WTC11 (cell line): Measurements from ENCODE around the gene MZF1. TPM values are rescaled to one million over a fixed set of nuclear protein-coding genes. Genes with fewer than 3 reads are reported as not detected.

ENCODE experiments used
- ELF4 ChIP-seq: sonication (generic); formaldehyde crosslinking; IDR thresholded peaks from 2 replicates; pipeline ENCODE4 v1.8.1; 2022; ENCODE audit warnings: low read depth, mild to moderate bottlenecking, moderate library complexity, missing genetic modification reagents
- ETV6 ChIP-seq: sonication (generic); formaldehyde crosslinking; IDR thresholded peaks from 2 replicates; pipeline ENCODE4 v1.8.1; 2022; ENCODE audit warnings: mild to moderate bottlenecking, missing genetic modification reagents
- FOXK1 ChIP-seq: sonication (generic); formaldehyde crosslinking; IDR thresholded peaks from 2 replicates; pipeline ENCODE4 v1.8.0; 2022; ENCODE audit warnings: mild to moderate bottlenecking, moderate library complexity, missing genetic modification reagents
- GABPB1 ChIP-seq: sonication (generic); formaldehyde crosslinking; IDR thresholded peaks from 2 replicates; pipeline ENCODE4 v1.8.1; 2023; ENCODE audit warnings: mild to moderate bottlenecking, missing genetic modification reagents
- KAT7 ChIP-seq: sonication (generic); formaldehyde crosslinking; IDR thresholded peaks from 2 replicates; pipeline ENCODE4 v1.8.1; 2023; ENCODE audit warnings: missing genetic modification reagents, mild to moderate bottlenecking, borderline replicate concordance
- OVOL2 ChIP-seq: fragments of 250-450 bp; sonication (Bioruptor Pico); IDR thresholded peaks from 2 replicates; pipeline ENCODE4 v1.9.0; 2021; ENCODE audit warnings: mild to moderate bottlenecking, borderline replicate concordance
- ZNF121 ChIP-seq: sonication (generic); formaldehyde crosslinking; IDR thresholded peaks from 2 replicates; pipeline ENCODE4 v1.8.0; 2023; ENCODE audit warnings: missing genetic modification reagents
- ZNF138 ChIP-seq: sonication (generic); formaldehyde crosslinking; conservative IDR thresholded peaks from 2 replicates; pipeline ENCODE4 v1.8.1; 2022; ENCODE audit warnings: mild to moderate bottlenecking, moderate library complexity, missing genetic modification reagents
- ZNF219 ChIP-seq: sonication (generic); formaldehyde crosslinking; IDR thresholded peaks from 2 replicates; pipeline ENCODE4 v1.8.0; 2023; ENCODE audit warnings: missing genetic modification reagents, mild to moderate bottlenecking, borderline replicate concordance
- ZNF263 ChIP-seq: sonication (generic); formaldehyde crosslinking; IDR thresholded peaks from 2 replicates; pipeline ENCODE4 v1.8.1; 2022; ENCODE audit warnings: low read depth, mild to moderate bottlenecking, moderate library complexity, missing genetic modification reagents
- total RNA-seq: library from RNA; stranded (reverse); gene quantifications from 3 replicates; pipeline ENCODE4 v1.2.3, GENCODE V29; 2021
- TF ChIP-seq, protein P1 (sequence below): sonication (generic); formaldehyde crosslinking; IDR thresholded peaks from 2 replicates; pipeline ENCODE4 v1.8.1; 2023; ENCODE audit warnings: mild to moderate bottlenecking, missing genetic modification reagents, moderate library complexity
- TF ChIP-seq, protein P2 (sequence below): fragments of 250-450 bp; sonication (Bioruptor Pico); IDR thresholded peaks from 2 replicates; pipeline ENCODE4 v2.1.2; 2022; ENCODE audit warnings: mild to moderate bottlenecking, moderate library complexity
- TF ChIP-seq, protein P3 (sequence below): fragments of 200-600 bp; IDR thresholded peaks from 2 replicates; pipeline ENCODE4 v1.8.0; 2022; ENCODE audit warnings: antibody characterized with exemption
- TF ChIP-seq, protein P4 (sequence below): fragments of 250-450 bp; sonication (Bioruptor Pico); IDR thresholded peaks from 2 replicates; pipeline ENCODE4 v1.9.0; 2021; ENCODE audit warnings: mild to moderate bottlenecking
- TF ChIP-seq, protein P5 (sequence below): sonication (generic); formaldehyde crosslinking; IDR thresholded peaks from 2 replicates; pipeline ENCODE4 v1.8.1; 2023; ENCODE audit warnings: mild to moderate bottlenecking, missing genetic modification reagents, moderate library complexity
- TF ChIP-seq, protein P6 (sequence below): sonication (generic); formaldehyde crosslinking; IDR thresholded peaks from 2 replicates; pipeline ENCODE4 v1.8.1; 2023; ENCODE audit warnings: mild to moderate bottlenecking, moderate library complexity, missing genetic modification reagents
- TF ChIP-seq, protein P7 (sequence below): sonication (generic); formaldehyde crosslinking; IDR thresholded peaks from 2 replicates; pipeline ENCODE4 v1.8.1; 2023; ENCODE audit warnings: mild to moderate bottlenecking, missing genetic modification reagents
- TF ChIP-seq, protein P8 (sequence below): sonication (generic); formaldehyde crosslinking; IDR thresholded peaks from 2 replicates; pipeline ENCODE4 v1.8.0; 2023; ENCODE audit warnings: mild to moderate bottlenecking, missing genetic modification reagents
- TF ChIP-seq, protein P9 (sequence below): sonication (generic); formaldehyde crosslinking; conservative IDR thresholded peaks from 2 replicates; pipeline ENCODE4 v1.8.1; 2023; ENCODE audit warnings: mild to moderate bottlenecking, low read depth, missing genetic modification reagents, moderate library complexity

Gene MZF1
- total RNA-seq, 1 experiment from 2014 or later: 22.2 TPM

DNA sequence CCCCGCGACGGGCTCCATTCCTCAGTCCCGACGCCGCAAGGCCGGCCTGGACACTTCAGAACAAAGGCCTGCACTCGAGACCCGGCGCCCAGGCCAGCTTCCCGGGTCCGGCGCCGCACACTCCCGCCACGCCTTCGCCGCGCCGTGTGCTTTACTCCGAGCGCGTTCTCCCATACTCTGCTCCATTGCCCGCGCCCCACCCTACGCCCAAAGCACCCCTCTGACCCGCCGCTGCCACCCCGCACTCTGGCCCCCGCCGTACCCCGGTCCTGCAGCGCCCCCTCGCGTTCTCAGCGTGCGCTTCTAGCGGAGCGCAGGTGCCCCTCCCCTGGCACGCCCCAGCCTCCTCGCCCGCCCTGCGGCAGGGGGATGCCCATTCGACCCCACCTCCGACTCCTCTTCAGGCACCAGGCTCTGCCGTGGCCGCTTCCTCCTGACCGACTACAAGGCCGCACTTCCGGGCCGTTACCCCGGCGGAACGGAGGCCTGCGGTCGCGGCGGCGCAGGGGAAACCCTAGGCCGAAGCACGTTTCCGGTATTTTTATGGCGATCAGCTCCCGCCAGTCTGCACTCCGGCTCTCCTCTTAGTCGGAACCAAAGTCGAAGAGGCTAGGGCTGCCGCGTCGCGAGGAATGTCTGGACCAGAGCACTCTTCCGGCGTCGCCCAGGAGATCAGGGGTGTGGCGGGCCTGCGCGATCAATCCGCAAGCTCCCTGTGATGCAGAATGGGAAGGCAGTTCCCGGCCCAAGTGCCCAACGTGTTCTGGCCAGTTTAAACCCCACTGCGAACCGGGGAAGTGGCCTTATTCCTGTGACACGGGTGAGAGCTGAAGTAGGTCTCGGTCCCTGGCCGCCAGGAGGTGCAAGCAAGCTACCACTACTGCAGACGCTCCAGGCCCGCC lies 53.5 kb downstream of the MZF1 start, which contains the start of gene ZBTB45 (continued):
- TF ChIP-seq, protein P1, sequence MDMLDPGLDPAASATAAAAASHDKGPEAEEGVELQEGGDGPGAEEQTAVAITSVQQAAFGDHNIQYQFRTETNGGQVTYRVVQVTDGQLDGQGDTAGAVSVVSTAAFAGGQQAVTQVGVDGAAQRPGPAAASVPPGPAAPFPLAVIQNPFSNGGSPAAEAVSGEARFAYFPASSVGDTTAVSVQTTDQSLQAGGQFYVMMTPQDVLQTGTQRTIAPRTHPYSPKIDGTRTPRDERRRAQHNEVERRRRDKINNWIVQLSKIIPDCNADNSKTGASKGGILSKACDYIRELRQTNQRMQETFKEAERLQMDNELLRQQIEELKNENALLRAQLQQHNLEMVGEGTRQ (CRISPR knock-in tag): peak; percentile 52
- TF ChIP-seq, protein P2, sequence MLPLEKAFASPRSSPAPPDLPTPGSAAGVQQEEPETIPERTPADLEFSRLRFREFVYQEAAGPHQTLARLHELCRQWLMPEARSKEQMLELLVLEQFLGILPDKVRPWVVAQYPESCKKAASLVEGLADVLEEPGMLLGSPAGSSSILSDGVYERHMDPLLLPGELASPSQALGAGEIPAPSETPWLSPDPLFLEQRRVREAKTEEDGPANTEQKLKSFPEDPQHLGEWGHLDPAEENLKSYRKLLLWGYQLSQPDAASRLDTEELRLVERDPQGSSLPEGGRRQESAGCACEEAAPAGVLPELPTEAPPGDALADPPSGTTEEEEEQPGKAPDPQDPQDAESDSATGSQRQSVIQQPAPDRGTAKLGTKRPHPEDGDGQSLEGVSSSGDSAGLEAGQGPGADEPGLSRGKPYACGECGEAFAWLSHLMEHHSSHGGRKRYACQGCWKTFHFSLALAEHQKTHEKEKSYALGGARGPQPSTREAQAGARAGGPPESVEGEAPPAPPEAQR (CRISPR knock-in tag): no peak
- no peak for TF ChIP-seq OVOL2
- TF ChIP-seq ETV6 (CRISPR knock-in tag): peak; percentile 56; the same call in 1 of the 2 replicates
- TF ChIP-seq, protein P3, sequence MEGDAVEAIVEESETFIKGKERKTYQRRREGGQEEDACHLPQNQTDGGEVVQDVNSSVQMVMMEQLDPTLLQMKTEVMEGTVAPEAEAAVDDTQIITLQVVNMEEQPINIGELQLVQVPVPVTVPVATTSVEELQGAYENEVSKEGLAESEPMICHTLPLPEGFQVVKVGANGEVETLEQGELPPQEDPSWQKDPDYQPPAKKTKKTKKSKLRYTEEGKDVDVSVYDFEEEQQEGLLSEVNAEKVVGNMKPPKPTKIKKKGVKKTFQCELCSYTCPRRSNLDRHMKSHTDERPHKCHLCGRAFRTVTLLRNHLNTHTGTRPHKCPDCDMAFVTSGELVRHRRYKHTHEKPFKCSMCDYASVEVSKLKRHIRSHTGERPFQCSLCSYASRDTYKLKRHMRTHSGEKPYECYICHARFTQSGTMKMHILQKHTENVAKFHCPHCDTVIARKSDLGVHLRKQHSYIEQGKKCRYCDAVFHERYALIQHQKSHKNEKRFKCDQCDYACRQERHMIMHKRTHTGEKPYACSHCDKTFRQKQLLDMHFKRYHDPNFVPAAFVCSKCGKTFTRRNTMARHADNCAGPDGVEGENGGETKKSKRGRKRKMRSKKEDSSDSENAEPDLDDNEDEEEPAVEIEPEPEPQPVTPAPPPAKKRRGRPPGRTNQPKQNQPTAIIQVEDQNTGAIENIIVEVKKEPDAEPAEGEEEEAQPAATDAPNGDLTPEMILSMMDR: peak; percentile 75
- no peak for TF ChIP-seq ZNF219 (CRISPR knock-in tag)
- TF ChIP-seq, protein P4, sequence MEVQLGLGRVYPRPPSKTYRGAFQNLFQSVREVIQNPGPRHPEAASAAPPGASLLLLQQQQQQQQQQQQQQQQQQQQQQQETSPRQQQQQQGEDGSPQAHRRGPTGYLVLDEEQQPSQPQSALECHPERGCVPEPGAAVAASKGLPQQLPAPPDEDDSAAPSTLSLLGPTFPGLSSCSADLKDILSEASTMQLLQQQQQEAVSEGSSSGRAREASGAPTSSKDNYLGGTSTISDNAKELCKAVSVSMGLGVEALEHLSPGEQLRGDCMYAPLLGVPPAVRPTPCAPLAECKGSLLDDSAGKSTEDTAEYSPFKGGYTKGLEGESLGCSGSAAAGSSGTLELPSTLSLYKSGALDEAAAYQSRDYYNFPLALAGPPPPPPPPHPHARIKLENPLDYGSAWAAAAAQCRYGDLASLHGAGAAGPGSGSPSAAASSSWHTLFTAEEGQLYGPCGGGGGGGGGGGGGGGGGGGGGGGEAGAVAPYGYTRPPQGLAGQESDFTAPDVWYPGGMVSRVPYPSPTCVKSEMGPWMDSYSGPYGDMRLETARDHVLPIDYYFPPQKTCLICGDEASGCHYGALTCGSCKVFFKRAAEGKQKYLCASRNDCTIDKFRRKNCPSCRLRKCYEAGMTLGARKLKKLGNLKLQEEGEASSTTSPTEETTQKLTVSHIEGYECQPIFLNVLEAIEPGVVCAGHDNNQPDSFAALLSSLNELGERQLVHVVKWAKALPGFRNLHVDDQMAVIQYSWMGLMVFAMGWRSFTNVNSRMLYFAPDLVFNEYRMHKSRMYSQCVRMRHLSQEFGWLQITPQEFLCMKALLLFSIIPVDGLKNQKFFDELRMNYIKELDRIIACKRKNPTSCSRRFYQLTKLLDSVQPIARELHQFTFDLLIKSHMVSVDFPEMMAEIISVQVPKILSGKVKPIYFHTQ (CRISPR knock-in tag): no peak
- TF ChIP-seq ELF4 (CRISPR knock-in tag): no peak
- TF ChIP-seq, protein P5, sequence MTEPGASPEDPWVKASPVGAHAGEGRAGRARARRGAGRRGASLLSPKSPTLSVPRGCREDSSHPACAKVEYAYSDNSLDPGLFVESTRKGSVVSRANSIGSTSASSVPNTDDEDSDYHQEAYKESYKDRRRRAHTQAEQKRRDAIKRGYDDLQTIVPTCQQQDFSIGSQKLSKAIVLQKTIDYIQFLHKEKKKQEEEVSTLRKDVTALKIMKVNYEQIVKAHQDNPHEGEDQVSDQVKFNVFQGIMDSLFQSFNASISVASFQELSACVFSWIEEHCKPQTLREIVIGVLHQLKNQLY: 0 out of 2 replicates have a peak, but pooled peaks have one; percentile 30
- no peak for TF ChIP-seq ZNF121
- TF ChIP-seq FOXK1: peak; percentile 85; the same call in 1 of the 2 replicates
- peak; percentile 54; the same call in 1 of the 2 replicates for TF ChIP-seq KAT7
- TF ChIP-seq, protein P6, sequence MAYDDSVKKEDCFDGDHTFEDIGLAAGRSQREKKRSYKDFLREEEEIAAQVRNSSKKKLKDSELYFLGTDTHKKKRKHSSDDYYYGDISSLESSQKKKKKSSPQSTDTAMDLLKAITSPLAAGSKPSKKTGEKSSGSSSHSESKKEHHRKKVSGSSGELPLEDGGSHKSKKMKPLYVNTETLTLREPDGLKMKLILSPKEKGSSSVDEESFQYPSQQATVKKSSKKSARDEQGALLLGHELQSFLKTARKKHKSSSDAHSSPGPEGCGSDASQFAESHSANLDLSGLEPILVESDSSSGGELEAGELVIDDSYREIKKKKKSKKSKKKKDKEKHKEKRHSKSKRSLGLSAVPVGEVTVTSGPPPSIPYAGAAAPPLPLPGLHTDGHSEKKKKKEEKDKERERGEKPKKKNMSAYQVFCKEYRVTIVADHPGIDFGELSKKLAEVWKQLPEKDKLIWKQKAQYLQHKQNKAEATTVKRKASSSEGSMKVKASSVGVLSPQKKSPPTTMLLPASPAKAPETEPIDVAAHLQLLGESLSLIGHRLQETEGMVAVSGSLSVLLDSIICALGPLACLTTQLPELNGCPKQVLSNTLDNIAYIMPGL (CRISPR knock-in tag): peak; percentile 94
- TF ChIP-seq, protein P7, sequence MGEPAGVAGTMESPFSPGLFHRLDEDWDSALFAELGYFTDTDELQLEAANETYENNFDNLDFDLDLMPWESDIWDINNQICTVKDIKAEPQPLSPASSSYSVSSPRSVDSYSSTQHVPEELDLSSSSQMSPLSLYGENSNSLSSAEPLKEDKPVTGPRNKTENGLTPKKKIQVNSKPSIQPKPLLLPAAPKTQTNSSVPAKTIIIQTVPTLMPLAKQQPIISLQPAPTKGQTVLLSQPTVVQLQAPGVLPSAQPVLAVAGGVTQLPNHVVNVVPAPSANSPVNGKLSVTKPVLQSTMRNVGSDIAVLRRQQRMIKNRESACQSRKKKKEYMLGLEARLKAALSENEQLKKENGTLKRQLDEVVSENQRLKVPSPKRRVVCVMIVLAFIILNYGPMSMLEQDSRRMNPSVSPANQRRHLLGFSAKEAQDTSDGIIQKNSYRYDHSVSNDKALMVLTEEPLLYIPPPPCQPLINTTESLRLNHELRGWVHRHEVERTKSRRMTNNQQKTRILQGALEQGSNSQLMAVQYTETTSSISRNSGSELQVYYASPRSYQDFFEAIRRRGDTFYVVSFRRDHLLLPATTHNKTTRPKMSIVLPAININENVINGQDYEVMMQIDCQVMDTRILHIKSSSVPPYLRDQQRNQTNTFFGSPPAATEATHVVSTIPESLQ: no peak
- TF ChIP-seq ZNF263 (CRISPR knock-in tag): 0 out of 2 replicates have a peak, but pooled peaks have one; percentile 19
- peak; percentile 97 for TF ChIP-seq GABPB1 (CRISPR knock-in tag)
- TF ChIP-seq ZNF138 (CRISPR knock-in tag): 0 out of 2 replicates have a peak, but pooled peaks have one; percentile 38
- TF ChIP-seq, protein P8, sequence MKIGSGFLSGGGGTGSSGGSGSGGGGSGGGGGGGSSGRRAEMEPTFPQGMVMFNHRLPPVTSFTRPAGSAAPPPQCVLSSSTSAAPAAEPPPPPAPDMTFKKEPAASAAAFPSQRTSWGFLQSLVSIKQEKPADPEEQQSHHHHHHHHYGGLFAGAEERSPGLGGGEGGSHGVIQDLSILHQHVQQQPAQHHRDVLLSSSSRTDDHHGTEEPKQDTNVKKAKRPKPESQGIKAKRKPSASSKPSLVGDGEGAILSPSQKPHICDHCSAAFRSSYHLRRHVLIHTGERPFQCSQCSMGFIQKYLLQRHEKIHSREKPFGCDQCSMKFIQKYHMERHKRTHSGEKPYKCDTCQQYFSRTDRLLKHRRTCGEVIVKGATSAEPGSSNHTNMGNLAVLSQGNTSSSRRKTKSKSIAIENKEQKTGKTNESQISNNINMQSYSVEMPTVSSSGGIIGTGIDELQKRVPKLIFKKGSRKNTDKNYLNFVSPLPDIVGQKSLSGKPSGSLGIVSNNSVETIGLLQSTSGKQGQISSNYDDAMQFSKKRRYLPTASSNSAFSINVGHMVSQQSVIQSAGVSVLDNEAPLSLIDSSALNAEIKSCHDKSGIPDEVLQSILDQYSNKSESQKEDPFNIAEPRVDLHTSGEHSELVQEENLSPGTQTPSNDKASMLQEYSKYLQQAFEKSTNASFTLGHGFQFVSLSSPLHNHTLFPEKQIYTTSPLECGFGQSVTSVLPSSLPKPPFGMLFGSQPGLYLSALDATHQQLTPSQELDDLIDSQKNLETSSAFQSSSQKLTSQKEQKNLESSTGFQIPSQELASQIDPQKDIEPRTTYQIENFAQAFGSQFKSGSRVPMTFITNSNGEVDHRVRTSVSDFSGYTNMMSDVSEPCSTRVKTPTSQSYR (CRISPR knock-in tag): peak; percentile 92
- TF ChIP-seq, protein P9, sequence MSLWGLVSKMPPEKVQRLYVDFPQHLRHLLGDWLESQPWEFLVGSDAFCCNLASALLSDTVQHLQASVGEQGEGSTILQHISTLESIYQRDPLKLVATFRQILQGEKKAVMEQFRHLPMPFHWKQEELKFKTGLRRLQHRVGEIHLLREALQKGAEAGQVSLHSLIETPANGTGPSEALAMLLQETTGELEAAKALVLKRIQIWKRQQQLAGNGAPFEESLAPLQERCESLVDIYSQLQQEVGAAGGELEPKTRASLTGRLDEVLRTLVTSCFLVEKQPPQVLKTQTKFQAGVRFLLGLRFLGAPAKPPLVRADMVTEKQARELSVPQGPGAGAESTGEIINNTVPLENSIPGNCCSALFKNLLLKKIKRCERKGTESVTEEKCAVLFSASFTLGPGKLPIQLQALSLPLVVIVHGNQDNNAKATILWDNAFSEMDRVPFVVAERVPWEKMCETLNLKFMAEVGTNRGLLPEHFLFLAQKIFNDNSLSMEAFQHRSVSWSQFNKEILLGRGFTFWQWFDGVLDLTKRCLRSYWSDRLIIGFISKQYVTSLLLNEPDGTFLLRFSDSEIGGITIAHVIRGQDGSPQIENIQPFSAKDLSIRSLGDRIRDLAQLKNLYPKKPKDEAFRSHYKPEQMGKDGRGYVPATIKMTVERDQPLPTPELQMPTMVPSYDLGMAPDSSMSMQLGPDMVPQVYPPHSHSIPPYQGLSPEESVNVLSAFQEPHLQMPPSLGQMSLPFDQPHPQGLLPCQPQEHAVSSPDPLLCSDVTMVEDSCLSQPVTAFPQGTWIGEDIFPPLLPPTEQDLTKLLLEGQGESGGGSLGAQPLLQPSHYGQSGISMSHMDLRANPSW (CRISPR knock-in tag): no peak
